Measurements from ENCODE around the gene CCDC88C. TPM values are rescaled to one million over a fixed set of nuclear protein-coding genes. Genes with fewer than 3 reads are reported as not detected.

The CCDC88C gene
- total RNA-seq, 1 donor from 2014 or later: 39.3 TPM

DNA sequence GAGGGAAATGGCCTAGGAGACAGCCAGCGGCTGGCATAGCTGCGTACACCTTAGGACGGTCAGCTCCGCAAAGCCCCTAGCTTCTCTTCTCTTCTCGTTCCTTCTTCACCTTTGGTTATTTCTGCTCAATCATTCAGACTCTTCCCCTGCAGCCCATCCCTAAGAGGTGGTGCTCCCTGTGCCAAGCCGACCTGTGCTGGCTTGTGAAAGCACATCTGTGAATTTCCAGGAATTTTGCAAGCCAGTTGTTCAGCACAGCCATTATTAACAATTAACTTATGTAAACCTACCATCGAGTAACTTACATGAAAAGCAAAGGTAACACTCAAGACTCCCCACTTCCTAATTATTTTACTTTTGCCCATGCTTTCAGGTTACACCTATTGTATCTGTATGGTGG, 152.2 kb downstream of the CCDC88C start:
- DNase-seq (ENCODE audit: extremely low spot score, unreplicated experiment): no peak
- H3K36me3 Mint-ChIP-seq: no peaks in the 10 kb centered on the region
- TF ChIP-seq CTCF (conservative IDR thresholded peaks at IDR 0.05): no peak
- peaks cover 32% of the 10 kb centered on the region for H3K27me3 Mint-ChIP-seq
- H3K27ac Mint-ChIP-seq: no peak overlapping the region
- no peaks in the 10 kb centered on the region for H3K9me3 Mint-ChIP-seq
- H3K4me1 Mint-ChIP-seq (ENCODE audit: unreplicated experiment): peaks cover 28% of the 10 kb centered on the region
- peak overlapping the region; percentile 66 for H3K4me3 Mint-ChIP-seq

- H3K27ac Mint-ChIP-seq: no peak overlapping the region
Measured at GRCh38 chr14:91264151-91265150, 153.2 kb downstream of the CCDC88C start.

DNA sequence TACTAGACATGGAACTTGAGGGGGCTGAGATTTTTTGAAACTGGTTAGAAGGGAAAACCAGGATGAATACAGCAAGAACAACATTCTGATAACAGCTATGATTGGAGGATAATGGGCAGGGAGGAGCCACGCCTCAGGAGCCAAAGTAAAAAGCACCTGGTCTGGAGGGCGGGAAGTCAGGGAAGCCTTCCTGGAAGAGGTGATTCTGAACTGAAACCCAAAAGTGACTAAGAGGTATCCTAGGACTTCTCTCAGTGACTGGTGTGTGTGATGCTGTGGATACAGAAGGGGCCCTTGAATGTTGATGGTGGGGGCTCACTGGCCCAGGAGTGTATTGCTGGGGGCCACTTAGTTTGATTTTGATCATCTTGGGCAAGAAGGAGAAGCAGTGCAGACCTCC, 154.3 kb downstream of the CCDC88C start:
- H3K9me3 Mint-ChIP-seq: no peaks in the 10 kb centered on the region
- peak overlapping the region; percentile 82 for H3K4me3 Mint-ChIP-seq
- no peak for TF ChIP-seq CTCF (conservative IDR thresholded peaks at IDR 0.05)
- no peak for DNase-seq (ENCODE audit: extremely low spot score, unreplicated experiment)
- H3K27me3 Mint-ChIP-seq: peaks cover 32% of the 10 kb centered on the region
- peaks cover 19% of the 10 kb centered on the region for H3K4me1 Mint-ChIP-seq (ENCODE audit: unreplicated experiment)
- H3K27ac Mint-ChIP-seq: no peak overlapping the region
- H3K36me3 Mint-ChIP-seq: no peaks in the 10 kb centered on the region

More at GRCh38 chr14:91264151-91265150, 153.2 kb downstream of the CCDC88C start:
- no peaks in the 10 kb centered on the region for H3K9me3 Mint-ChIP-seq
- TF ChIP-seq CTCF (conservative IDR thresholded peaks at IDR 0.05): no peak
- H3K27me3 Mint-ChIP-seq: peaks cover 32% of the 10 kb centered on the region
- peak overlapping the region; percentile 82 for H3K4me3 Mint-ChIP-seq
- DNase-seq (ENCODE audit: extremely low spot score, unreplicated experiment): no peak
- H3K4me1 Mint-ChIP-seq (ENCODE audit: unreplicated experiment): peaks cover 24% of the 10 kb centered on the region
- H3K36me3 Mint-ChIP-seq: no peaks in the 10 kb centered on the region

DNA sequence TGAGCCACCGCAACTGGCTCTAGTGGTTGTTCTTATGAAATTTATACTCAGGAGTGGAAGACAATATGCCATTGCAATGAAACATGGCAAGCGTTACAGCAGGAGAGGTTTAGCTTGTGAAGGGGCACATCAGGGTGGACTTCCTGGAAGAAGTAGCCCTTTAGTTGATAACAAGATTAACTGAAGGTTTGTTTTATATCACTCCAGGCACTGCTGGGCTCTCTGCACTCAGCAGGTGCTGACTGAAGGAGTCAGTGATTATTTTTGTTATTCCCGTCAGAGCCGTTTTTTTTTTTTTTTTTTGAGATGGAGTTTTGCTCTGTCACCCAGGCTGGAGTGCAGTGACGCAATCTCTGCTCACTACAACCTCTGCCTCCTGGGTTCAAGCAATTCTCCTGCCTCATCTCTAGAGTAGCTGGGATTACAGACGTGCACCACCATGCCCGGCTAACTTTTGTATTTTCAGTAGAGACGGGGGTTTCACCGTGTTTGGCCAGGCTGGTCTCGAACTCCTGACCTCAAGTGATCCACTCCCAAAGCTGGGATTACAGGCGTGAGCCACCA, 155.6 kb downstream of the CCDC88C start:
- no peak overlapping the region for H3K27ac Mint-ChIP-seq
- H3K4me3 Mint-ChIP-seq: no peak overlapping the region
- DNase-seq (ENCODE audit: extremely low spot score, unreplicated experiment): no peak
- no peaks in the 10 kb centered on the region for H3K36me3 Mint-ChIP-seq
- peaks cover 39% of the 10 kb centered on the region for H3K27me3 Mint-ChIP-seq
- TF ChIP-seq CTCF (conservative IDR thresholded peaks at IDR 0.05): no peak
- H3K4me1 Mint-ChIP-seq (ENCODE audit: unreplicated experiment): peaks cover 28% of the 10 kb centered on the region
- H3K9me3 Mint-ChIP-seq: no peaks in the 10 kb centered on the region

GRCh38 chr14:91261115-91261514, 156.5 kb downstream of the CCDC88C start:
- Mint-ChIP-seq H3K4me1 (ENCODE audit: unreplicated experiment) (peaks cover 34% of the 10 kb centered on the region), H3K36me3 (no peaks in the 10 kb centered on the region), H3K4me3 (no peak overlapping the region), H3K27me3 (peaks cover 41% of the 10 kb centered on the region), H3K27ac (no peak overlapping the region), H3K9me3 (no peaks in the 10 kb centered on the region)
- no peak for DNase-seq (ENCODE audit: extremely low spot score, unreplicated experiment)
- TF ChIP-seq CTCF (conservative IDR thresholded peaks at IDR 0.05): no peak

Measured in type B pancreatic cell (in vitro differentiated cells).